ENCODE results near the gene SLC5A10.
"Not testable (repeated sequence)": the region's sequence is repeated elsewhere in the genome, so short reads cannot be mapped to it uniquely, and the experiment has no call there.

GRCh38 chr17:19044643-19045042 is 92.7 kb downstream of the SLC5A10 start:
- TF ChIP-seq CTCF (optimal IDR thresholded peaks at IDR 0.05 in 1 of 3, IDR thresholded peaks at IDR 0.05 in 1 of 3, conservative IDR thresholded peaks at IDR 0.05 in 1 of 3; ENCODE audit: extremely low read depth in 1 of 3, insufficient read depth in 2 of 3, low read length in 3 of 3); EZH2 (IDR thresholded peaks at IDR 0.05; ENCODE audit: low read length): not testable (repeated sequence)

Measured in keratinocyte (primary cell).